Ishikawa (cell line): ENCODE results near the gene ETV6.

Experiments used
- CEBPB ChIP-seq: IDR thresholded peaks from 2 replicates; pipeline ENCODE4 v1.6.1; 2012
- CREB1 ChIP-seq: IDR thresholded peaks from 2 replicates; pipeline ENCODE4 v1.6.1; 2012; ENCODE audit warnings: low read depth
- EGR1 ChIP-seq: IDR thresholded peaks from 2 replicates; pipeline ENCODE4 v1.6.1; 2012
- EP300 ChIP-seq: IDR thresholded peaks from 2 replicates; pipeline ENCODE4 v1.6.1; 2012; ENCODE audit warnings: borderline replicate concordance
- FOXM1 ChIP-seq: IDR thresholded peaks from 2 replicates; pipeline ENCODE4 v1.6.1; 2012; ENCODE audit warnings: low read depth, borderline replicate concordance
- MAX ChIP-seq: IDR thresholded peaks from 2 replicates; pipeline ENCODE4 v1.6.1; 2012
- NFIC ChIP-seq: IDR thresholded peaks from 2 replicates; pipeline ENCODE4 v1.6.1; 2012
- RAD21 ChIP-seq: IDR thresholded peaks from 2 replicates; pipeline ENCODE4 v1.6.1; 2012; ENCODE audit warnings: low read depth
- REST ChIP-seq: IDR thresholded peaks from 2 replicates; pipeline ENCODE4 v1.6.1; 2012; ENCODE audit warnings: low read depth, mild to moderate bottlenecking
- TAF1 ChIP-seq: IDR thresholded peaks from 2 replicates; pipeline ENCODE4 v1.6.1; 2012; ENCODE audit warnings: low read depth, mild to moderate bottlenecking
- TCF12 ChIP-seq: IDR thresholded peaks from 2 replicates; pipeline ENCODE4 v1.6.1; 2012; ENCODE audit warnings: low read depth
- TEAD4 ChIP-seq: IDR thresholded peaks from 2 replicates; pipeline ENCODE4 v1.6.1; 2012
- USF1 ChIP-seq: IDR thresholded peaks from 2 replicates; pipeline ENCODE4 v1.6.1; 2012
- YY1 ChIP-seq: IDR thresholded peaks from 2 replicates; pipeline ENCODE4 v1.6.1; 2012; ENCODE audit warnings: low read depth
- ZBTB7A ChIP-seq: IDR thresholded peaks from 2 replicates; pipeline ENCODE4 v1.6.1; 2012; ENCODE audit warnings: low read depth

Gene ETV6

GRCh38 chr12:11752403-11753149 lies 103.1 kb downstream of the ETV6 start:
- TF ChIP-seq CREB1 (no peak), NFIC (no peak), YY1 (no peak), USF1 (no peak), TEAD4 (no peak), MAX (no peak), EP300 (no peak), FOXM1 (no peak), RAD21 (no peak), ZBTB7A (no peak)

GRCh38 chr12:11753150-11753499 lies 103.7 kb downstream of the ETV6 start:
- TF ChIP-seq CREB1 (no peak), TCF12 (no peak), MAX (no peak), RAD21 (no peak), YY1 (no peak), TAF1 (no peak), USF1 (no peak), CEBPB (no peak), EGR1 (no peak), ZBTB7A (no peak), EP300 (no peak)

GRCh38 chr12:11753826-11754225 lies 104.4 kb downstream of the ETV6 start:
- TF ChIP-seq TCF12: no peak
- TF ChIP-seq MAX: no peak
- TF ChIP-seq YY1: no peak
- no peak for TF ChIP-seq REST
- TF ChIP-seq EGR1: no peak
- no peak for TF ChIP-seq TEAD4
- no peak for TF ChIP-seq TAF1
- no peak for TF ChIP-seq CREB1
- no peak for TF ChIP-seq ZBTB7A

GRCh38 chr12:11754256-11754655 lies 104.8 kb downstream of the ETV6 start:
- TF ChIP-seq EP300: no peak
- TF ChIP-seq USF1: no peak
- no peak for TF ChIP-seq TEAD4
- no peak for TF ChIP-seq RAD21
- no peak for TF ChIP-seq CREB1
- TF ChIP-seq ZBTB7A: no peak

GRCh38 chr12:11755302-11755930 lies 105.9 kb downstream of the ETV6 start:
- TF ChIP-seq TEAD4 (no peak), EP300 (no peak), NFIC (no peak), ZBTB7A (no peak), RAD21 (no peak), YY1 (no peak), TAF1 (no peak), TCF12 (no peak), CEBPB (no peak), MAX (no peak), USF1 (no peak), CREB1 (no peak), FOXM1 (no peak), EGR1 (no peak), REST (no peak)
